Nucleus accumbens (tissue), 56 donors: Measurements from ENCODE around the gene MAN2A2.

Source experiments
- DNase-seq, 56 donors: peaks; one replicate each; lab custom pipeline; 2025; lab: John Stamatoyannopoulos, UW

Gene MAN2A2

GRCh38 chr15:90934256-90934948 is 31.3 kb downstream of the MAN2A2 start:
- peak; percentile 18 to 90 (median 73) for DNase-seq

- peak; percentile 51 to 95 (median 84) for DNase-seq
Observed at GRCh38 chr15:90934949-90935751, 32.0 kb downstream of the MAN2A2 start, which contains the start of gene UNC45A. TSS of gene UNC45A (plus strand) at chr15:90935285. CDS start at chr15:90935325, 40 bp downstream.

GRCh38 chr15:90936823-90937222 is 33.7 kb downstream of the MAN2A2 start:
- no peak for DNase-seq

- no peak for DNase-seq
Observed at GRCh38 chr15:90938261-90938660, 35.2 kb downstream of the MAN2A2 start.

GRCh38 chr15:90939756-90940155 is 36.7 kb downstream of the MAN2A2 start:
- DNase-seq: no peak

GRCh38 chr15:90941038-90941437 is 37.9 kb downstream of the MAN2A2 start:
- DNase-seq: no peak

- DNase-seq: no peak
Observed at GRCh38 chr15:90942354-90943120, 39.4 kb downstream of the MAN2A2 start.

DNA sequence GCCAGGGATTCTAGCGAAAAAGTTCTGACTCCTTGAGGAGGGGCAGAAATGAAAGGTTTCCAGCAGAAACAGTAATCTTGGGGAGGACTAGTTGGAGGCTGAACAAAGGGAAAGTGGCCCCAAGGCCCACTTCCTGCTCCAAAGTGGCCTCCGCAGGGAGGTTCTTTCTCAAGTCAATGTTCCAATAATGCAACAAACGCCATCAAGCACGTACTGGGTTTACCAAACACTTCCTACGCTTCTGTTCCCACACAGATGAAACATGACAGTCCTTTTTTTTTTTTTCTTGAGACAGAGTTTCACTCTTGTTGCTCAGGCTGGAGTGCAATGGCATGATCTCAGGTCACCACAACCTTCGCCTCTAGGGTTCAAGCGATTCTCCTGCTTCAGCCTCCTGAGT is 42.0 kb downstream of the MAN2A2 start:
- DNase-seq: no peak

DNA sequence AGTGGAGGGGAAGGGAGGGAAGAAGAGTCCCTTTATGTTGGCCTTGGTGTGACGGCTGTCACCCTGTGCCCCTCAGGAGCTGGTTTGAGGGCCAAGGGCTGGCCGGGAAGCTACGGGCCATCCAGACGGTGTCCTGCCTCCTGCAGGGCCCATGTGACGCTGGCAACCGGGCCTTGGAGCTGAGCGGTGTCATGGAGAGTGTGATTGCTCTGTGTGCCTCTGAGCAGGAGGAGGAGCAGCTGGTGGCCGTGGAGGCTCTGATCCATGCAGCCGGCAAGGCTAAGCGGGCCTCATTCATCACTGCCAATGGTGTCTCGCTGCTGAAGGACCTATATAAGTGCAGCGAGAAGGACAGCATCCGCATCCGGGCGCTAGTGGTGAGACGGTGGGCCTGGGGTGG is 43.4 kb downstream of the MAN2A2 start:
- DNase-seq: no peak

GRCh38 chr15:90946941-90947576 is 44.0 kb downstream of the MAN2A2 start:
- DNase-seq: no peak

DNA sequence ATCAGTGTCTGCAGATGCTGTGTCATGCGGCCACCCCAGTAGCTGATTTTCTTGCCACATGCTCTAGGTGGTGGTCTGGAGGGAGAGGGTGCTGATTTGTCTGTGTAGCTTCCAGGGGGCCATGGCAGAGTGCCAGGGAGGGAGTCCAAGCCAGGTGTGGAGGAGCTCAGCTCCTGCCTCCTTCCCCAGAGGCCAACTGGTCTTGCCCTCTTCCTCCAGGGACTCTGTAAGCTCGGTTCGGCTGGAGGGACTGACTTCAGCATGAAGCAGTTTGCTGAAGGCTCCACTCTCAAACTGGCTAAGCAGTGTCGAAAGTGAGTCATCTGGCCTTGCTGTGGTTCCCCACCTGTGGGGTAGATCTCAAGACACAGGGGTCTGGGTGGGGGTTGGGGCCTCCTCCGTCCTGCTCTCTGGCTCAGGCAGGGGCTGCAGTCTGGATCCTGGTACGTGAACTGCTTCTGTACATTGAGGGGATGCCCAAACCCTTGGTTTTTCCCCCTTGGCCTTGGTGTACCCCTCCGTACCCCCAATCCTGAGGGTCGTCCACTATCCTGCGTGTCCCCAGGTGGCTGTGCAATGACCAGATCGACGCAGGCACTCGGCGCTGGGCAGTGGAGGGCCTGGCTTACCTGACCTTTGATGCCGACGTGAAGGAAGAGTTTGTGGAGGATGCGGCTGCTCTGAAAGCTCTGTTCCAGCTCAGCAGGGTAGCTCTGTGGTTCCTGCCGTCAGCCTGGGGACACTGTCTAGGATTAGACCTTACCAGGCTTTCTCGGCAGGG is 44.7 kb downstream of the MAN2A2 start:
- no peak for DNase-seq

GRCh38 chr15:90948506-90948905 is 45.4 kb downstream of the MAN2A2 start:
- DNase-seq: no peak

DNA sequence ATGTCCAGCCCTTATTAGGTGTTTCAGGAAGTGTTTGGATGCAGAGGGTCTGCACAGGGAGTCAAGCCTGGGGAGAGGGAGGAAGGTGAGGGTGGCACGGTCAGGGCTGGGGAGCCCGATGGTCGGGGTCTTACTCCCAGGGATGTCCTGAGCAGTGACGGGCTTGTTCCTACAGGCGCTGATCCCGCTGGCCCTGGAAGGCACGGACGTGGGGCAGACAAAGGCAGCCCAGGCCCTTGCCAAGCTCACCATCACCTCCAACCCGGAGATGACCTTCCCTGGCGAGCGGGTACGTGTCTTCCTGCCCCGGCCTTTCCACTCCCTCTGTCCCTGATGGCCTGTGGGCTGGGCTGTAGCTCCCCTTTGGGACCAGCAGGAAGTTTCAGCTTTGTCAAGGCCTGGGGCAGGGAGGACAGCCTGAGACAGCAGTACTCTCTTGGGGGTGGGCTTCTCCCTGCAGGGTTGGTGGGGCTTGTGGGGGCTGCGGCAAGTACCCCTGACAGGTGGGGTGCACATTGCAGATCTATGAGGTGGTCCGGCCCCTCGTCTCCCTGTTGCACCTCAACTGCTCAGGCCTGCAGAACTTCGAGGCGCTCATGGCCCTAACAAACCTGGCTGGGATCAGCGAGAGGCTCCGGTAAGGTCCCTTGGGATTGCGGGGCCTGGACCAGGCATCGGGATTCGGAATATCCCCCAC is 47.0 kb downstream of the MAN2A2 start:
- DNase-seq: no peak

GRCh38 chr15:90950676-90951075 is 47.6 kb downstream of the MAN2A2 start:
- no peak for DNase-seq

DNA sequence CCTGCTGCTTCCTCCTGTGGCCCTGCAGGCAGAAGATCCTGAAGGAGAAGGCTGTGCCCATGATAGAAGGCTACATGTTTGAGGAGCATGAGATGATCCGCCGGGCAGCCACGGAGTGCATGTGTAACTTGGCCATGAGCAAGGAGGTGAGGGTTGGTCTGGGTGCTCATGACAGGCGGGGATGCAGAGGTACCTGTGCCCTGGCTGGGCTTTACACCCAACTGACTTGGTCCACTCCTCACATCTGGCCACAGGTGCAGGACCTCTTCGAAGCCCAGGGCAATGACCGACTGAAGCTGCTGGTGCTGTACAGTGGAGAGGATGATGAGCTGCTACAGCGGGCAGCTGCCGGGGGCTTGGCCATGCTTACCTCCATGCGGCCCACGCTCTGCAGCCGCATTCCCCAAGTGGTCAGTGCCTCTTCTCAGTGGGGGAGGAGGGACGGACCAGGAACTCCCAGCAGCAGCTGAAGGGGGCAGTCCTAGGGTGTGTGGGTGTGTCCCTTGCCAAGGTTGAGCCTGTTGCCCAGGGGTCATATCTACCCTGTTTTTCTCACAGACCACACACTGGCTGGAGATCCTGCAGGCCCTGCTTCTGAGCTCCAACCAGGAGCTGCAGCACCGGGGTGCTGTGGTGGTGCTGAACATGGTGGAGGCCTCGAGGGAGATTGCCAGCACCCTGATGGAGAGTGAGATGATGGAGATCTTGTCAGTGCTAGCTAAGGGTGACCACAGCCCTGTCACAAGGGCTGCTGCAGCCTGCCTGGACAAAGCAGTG is 50.0 kb downstream of the MAN2A2 start:
- no peak for DNase-seq

DNA sequence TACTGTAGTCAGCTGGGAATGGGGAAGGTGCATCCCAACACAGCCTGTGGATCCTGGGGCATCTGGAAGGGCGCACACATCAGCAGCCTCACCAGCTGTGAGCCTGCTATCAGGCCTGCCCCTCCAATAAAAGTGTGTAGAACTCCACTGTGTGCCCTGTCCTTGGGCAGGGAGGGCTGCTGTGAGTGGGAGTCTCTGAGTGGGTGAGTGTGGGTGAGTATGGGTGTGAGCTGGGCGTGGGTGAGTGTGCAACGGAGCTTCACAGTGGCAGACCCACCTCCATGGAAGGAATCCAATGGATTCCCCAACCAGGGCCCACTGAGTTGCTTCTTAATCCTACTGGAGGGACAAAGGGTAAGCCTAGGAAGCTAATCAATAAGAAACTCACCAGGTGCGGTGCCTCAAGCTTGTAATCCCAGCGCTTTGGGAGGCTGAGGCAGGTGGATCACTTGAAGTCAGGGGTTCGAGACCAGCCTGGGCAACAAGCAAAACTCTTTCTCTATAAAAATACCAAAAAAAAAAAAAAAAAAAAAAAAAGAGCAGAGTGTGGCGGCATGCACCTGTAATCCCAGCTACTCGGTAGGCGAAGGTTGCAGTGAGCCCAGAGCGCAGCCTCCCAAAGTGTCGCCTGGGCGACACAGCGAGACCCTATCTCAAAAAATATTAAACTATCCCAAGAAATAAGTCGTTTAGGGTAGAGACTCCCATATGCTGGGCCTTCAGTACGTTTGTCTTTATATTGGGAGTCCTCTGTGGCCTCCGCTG is 51.0 kb downstream of the MAN2A2 start:
- DNase-seq: no peak
